Skeletal muscle tissue (tissue), 2 donors: ENCODE data around the gene PGBD1. TPM values are rescaled to one million over a fixed set of nuclear protein-coding genes. Genes with fewer than 3 reads are reported as not detected.

Experiments used
- small RNA-seq: library from RNA; depleted of rRNA; stranded (forward); fragments of <200 nt; gene quantifications from one replicate; pipeline ENCODE3, GENCODE V24; 2014
- total RNA-seq: library from RNA; depleted of rRNA; stranded (reverse); fragments of >200 nt; gene quantifications from one replicate; pipeline ENCODE4 v1.2.3, GENCODE V29; 2014

The PGBD1 gene
- total RNA-seq, 1 donor from 2014 or later, result 4.2 TPM

Small RNAs within 50 kb of the gene (small RNA-seq; reads per million reads assigned to genes)
- not detected for gene AL021997.1
- not detected for gene AL021997.2

Other genes with a start within 250 kb of the PGBD1 start
- gene ZNF165, start 201.0 kb upstream of the PGBD1 start, total RNA-seq, result under 0.01 TPM
- gene ZSCAN16, start 157.0 kb upstream of the PGBD1 start, total RNA-seq, result 3.7 TPM
- gene ZKSCAN8, start 139.7 kb upstream of the PGBD1 start, total RNA-seq, result 16.2 TPM
- 18.8 TPM for gene ZSCAN9, start 56.3 kb upstream of the PGBD1 start, total RNA-seq
- 8.4 TPM for gene ZKSCAN4, start 29.3 kb upstream of the PGBD1 start, total RNA-seq
- gene NKAPL, start 22.3 kb upstream of the PGBD1 start, total RNA-seq, result 0.52 TPM
- gene ZSCAN26, start 14.4 kb upstream of the PGBD1 start, total RNA-seq, result 15.7 TPM
- gene ZSCAN31, start 54.6 kb downstream of the PGBD1 start, total RNA-seq, result 12.5 TPM
- 6.3 TPM for gene ZKSCAN3, start 68.4 kb downstream of the PGBD1 start, total RNA-seq
- gene ZSCAN12, start 118.2 kb downstream of the PGBD1 start, total RNA-seq, result 5.7 TPM
- 4.7 TPM for gene ZSCAN23, start 161.9 kb downstream of the PGBD1 start, total RNA-seq
- gene GPX6, start 234.2 kb downstream of the PGBD1 start, total RNA-seq, result not detected
- gene GPX5, start 244.3 kb downstream of the PGBD1 start, total RNA-seq, result not detected